IMR-90 (cell line): ENCODE measurements around the gene RCBTB1. TPM values are rescaled to one million over a fixed set of nuclear protein-coding genes. Genes with fewer than 3 reads are reported as not detected.

ENCODE experiments used
- ATAC-seq: fragments of 200-7000 bp; cut with Tn5 transposase; 2 replicates; pipeline ENCODE4 v1.9.1; 2020; ENCODE audit warnings: low read depth, mild to moderate bottlenecking, moderate library complexity
- BruUV-seq: library from RNA; stranded (reverse); fragments of 400-500 nt; replicated peaks from 2 replicates; lab custom pipeline; 2021; lab: Mats Ljungman, UMichigan
- CTCF ChIA-PET: fragments of 300-600 bp; formaldehyde crosslinking; extraction: SDS; loops from one replicate; lab custom pipeline; 2021; ENCODE audit warnings: antibody characterized with exemption; lab: Yijun Ruan, JAX
- POLR2A ChIA-PET: fragments of 300-600 bp; sonication (Branson Sonifier 250); formaldehyde crosslinking; loops from one replicate; lab custom pipeline; 2022; ENCODE audit warnings: antibody characterized with exemption; ENCODE audit not compliant: unreplicated experiment; lab: Charles Lee
- DNase-seq: peaks from one replicate; pipeline ENCODE4 v3.0.0; 2013
- H2AFZ ChIP-seq: replicated peaks from 2 replicates; pipeline ENCODE3; 2013; ENCODE audit warnings: low read length, mild to moderate bottlenecking; ENCODE audit not compliant: poor library complexity
- H2AK5ac ChIP-seq: 2 replicates; pipeline ENCODE4 v1.6.1; 2013; ENCODE audit warnings: low read depth, low read length, inconsistent platforms
- H2AK9ac ChIP-seq: replicated peaks from 2 replicates; pipeline ENCODE3; 2013; ENCODE audit warnings: mild to moderate bottlenecking, low read depth, low read length, moderate library complexity; ENCODE audit not compliant: poor library complexity
- H2BK120ac ChIP-seq: 2 replicates; pipeline ENCODE4 v1.6.1; 2013; ENCODE audit warnings: low read depth, low read length, inconsistent platforms
- H2BK15ac ChIP-seq: 3 replicates; pipeline ENCODE4 v1.6.1; 2013; ENCODE audit warnings: low read depth, low read length, inconsistent platforms
- H2BK20ac ChIP-seq: 2 replicates; pipeline ENCODE4 v1.6.1; 2013; ENCODE audit warnings: low read depth, mild to moderate bottlenecking, inconsistent platforms, low read length, moderate library complexity
- H2BK5ac ChIP-seq: 2 replicates; pipeline ENCODE4 v1.6.1; 2013; ENCODE audit warnings: mild to moderate bottlenecking, low read depth, low read length, inconsistent platforms; ENCODE audit not compliant: poor library complexity, severe bottlenecking
- H3K14ac ChIP-seq: replicated peaks from 2 replicates; pipeline ENCODE4 v1.6.1; 2013; ENCODE audit warnings: low read depth, low read length, inconsistent platforms
- H3K18ac ChIP-seq: 2 replicates; pipeline ENCODE4 v1.6.1; 2013; ENCODE audit warnings: low read depth, low read length, control low read depth
- H3K23ac ChIP-seq: 2 replicates; pipeline ENCODE4 v1.6.1; 2013; ENCODE audit warnings: low read depth, low read length, inconsistent platforms
- H3K27ac ChIP-seq: 2 replicates; pipeline ENCODE4 v1.5.1; 2013; ENCODE audit warnings: mild to moderate bottlenecking, control low read depth, low read length; ENCODE audit not compliant: insufficient read depth
- H3K27me3 ChIP-seq: 2 replicates; pipeline ENCODE4 v1.6.1; 2013; ENCODE audit warnings: low read length; ENCODE audit not compliant: control insufficient read depth, insufficient read depth
- H3K36me3 ChIP-seq: 2 replicates; pipeline ENCODE4 v1.6.1; 2013; ENCODE audit warnings: low read length, mixed read lengths; ENCODE audit not compliant: control insufficient read depth, insufficient read depth
- H3K4ac ChIP-seq: 2 replicates; pipeline ENCODE4 v1.6.1; 2013; ENCODE audit warnings: low read depth, low read length, inconsistent platforms
- H3K4me1 ChIP-seq: 2 replicates; pipeline ENCODE4 v1.6.1; 2013; ENCODE audit warnings: low read length, mixed read lengths; ENCODE audit not compliant: control insufficient read depth, insufficient read depth
- H3K4me2 ChIP-seq: 2 replicates; pipeline ENCODE4 v1.6.1; 2013; ENCODE audit warnings: low read depth, mild to moderate bottlenecking, control low read depth, low read length, moderate library complexity
- H3K4me3 ChIP-seq: 2 replicates; pipeline ENCODE4 v1.5.1; 2013; ENCODE audit warnings: low read depth, mild to moderate bottlenecking, control low read depth, low read length, moderate library complexity; ENCODE audit not compliant: insufficient read depth
- H3K56ac ChIP-seq: 2 replicates; pipeline ENCODE4 v1.6.1; 2013; ENCODE audit warnings: low read length, inconsistent platforms; ENCODE audit not compliant: insufficient read depth; ENCODE audit errors: extremely low read depth
- H3K79me1 ChIP-seq, 2 experiments: 2 replicates each; pipeline ENCODE4 v1.6.1; 2013; ENCODE audit warnings: low read length in 2 of 2, inconsistent platforms in 1 of 2, low read depth in 1 of 2
- H3K9ac ChIP-seq: 2 replicates; pipeline ENCODE4 v1.6.1; 2013; ENCODE audit warnings: low read depth, low read length, control low read depth
- H3K9me1 ChIP-seq: 2 replicates; pipeline ENCODE4 v1.6.1; 2013; ENCODE audit warnings: low read length, inconsistent platforms; ENCODE audit not compliant: insufficient read depth
- H3K9me3 ChIP-seq: 2 replicates; pipeline ENCODE4 v1.6.1; 2013; ENCODE audit warnings: low read length; ENCODE audit not compliant: control insufficient read depth, insufficient read depth
- H4K20me1 ChIP-seq: 2 replicates; pipeline ENCODE4 v1.6.1; 2013; ENCODE audit warnings: low read length, inconsistent platforms; ENCODE audit not compliant: insufficient read depth
- H4K5ac ChIP-seq: 2 replicates; pipeline ENCODE4 v1.6.1; 2013; ENCODE audit warnings: mild to moderate bottlenecking, low read depth, low read length, control low read depth
- H4K8ac ChIP-seq, 2 experiments: 2 replicates each; pipeline ENCODE4 v1.6.1; 2013; ENCODE audit warnings: low read depth in 2 of 2, low read length in 2 of 2, control low read depth in 1 of 2, inconsistent platforms in 1 of 2
- H4K91ac ChIP-seq: 2 replicates; pipeline ENCODE4 v1.6.1; 2013; ENCODE audit warnings: low read depth, low read length, inconsistent platforms; ENCODE audit not compliant: insufficient read depth
- BHLHE40 ChIP-seq: fragments of 150-350 bp; IDR thresholded peaks from 2 replicates; pipeline ENCODE4 v1.6.1; 2016; ENCODE audit warnings: mild to moderate bottlenecking, low read depth, low read length
- CEBPB ChIP-seq: IDR thresholded peaks from 2 replicates; pipeline ENCODE4 v1.6.1; 2012; ENCODE audit warnings: low read depth, low read length, improper control_type of control experiment
- CHD1 ChIP-seq: IDR thresholded peaks from 2 replicates; pipeline ENCODE4 v1.6.1; 2012; ENCODE audit warnings: low read depth, low read length, improper control_type of control experiment
- FOS ChIP-seq: fragments of 150-350 bp; IDR thresholded peaks from 2 replicates; pipeline ENCODE4 v1.6.1; 2016; ENCODE audit warnings: low read depth, low read length
- MAFK ChIP-seq: IDR thresholded peaks from 2 replicates; pipeline ENCODE4 v1.6.1; 2012; ENCODE audit warnings: low read depth, low read length, improper control_type of control experiment
- MAZ ChIP-seq: IDR thresholded peaks from 2 replicates; pipeline ENCODE4 v1.6.1; 2012; ENCODE audit warnings: low read depth, mild to moderate bottlenecking, low read length, improper control_type of control experiment, moderate library complexity, borderline replicate concordance
- NFE2L2 ChIP-seq: fragments of 150-350 bp; IDR thresholded peaks from 2 replicates; pipeline ENCODE4 v1.6.1; 2016; ENCODE audit warnings: low read depth, mild to moderate bottlenecking, low read length
- POLR2A ChIP-seq: IDR thresholded peaks from 2 replicates; pipeline ENCODE4 v1.6.1; 2012; ENCODE audit warnings: mild to moderate bottlenecking, low read depth, low read length
- RCOR1 ChIP-seq: IDR thresholded peaks from 2 replicates; pipeline ENCODE4 v1.6.1; 2012; ENCODE audit warnings: mild to moderate bottlenecking, low read length, improper control_type of control experiment; ENCODE audit not compliant: insufficient replicate concordance
- WGBS, 2 experiments: methylation state at CpG; one replicate each; pipeline versions ENCODE4 v1.1.5 to v1.1.7; 2013; ENCODE audit warnings: missing lambda C conversion rate in 2 of 2; ENCODE audit not compliant: insufficient read length in 1 of 2; ENCODE audit errors: extremely low coverage in 2 of 2; 5-methylcytosine and 5-hydroxymethylcytosine counted together
- dilution Hi-C: fragments of 300-500 bp; cut with HindIII; formaldehyde crosslinking; loops from one replicate; pipeline ENCODE4 v1.14.3; 2018; ENCODE audit warnings: low sequenced_read_pairs; ENCODE audit not compliant: unreplicated experiment
- in situ Hi-C: fragments of 300-500 bp; cut with MboI; formaldehyde crosslinking; loops from 3 replicates; pipeline ENCODE4 v1.14.3; 2019; ENCODE audit warnings: low sequenced_read_pairs, inconsistent platforms, mixed read lengths
- intact Hi-C: fragments of 100-400 bp; cut with micrococcal nuclease; formaldehyde crosslinking; loops from 2 replicates; pipeline ENCODE4 v1.10.0; 2022
- polyA plus RNA-seq, 3 experiments: library from polyadenylated mRNA; depleted of rRNA; stranded (reverse); fragments of >200 nt; gene quantifications; 2 replicates each; pipeline ENCODE4 v1.2.3, GENCODE V29; 2012; ENCODE audit warnings: low replicate concordance in 1 of 3
- total RNA-seq: library from RNA; depleted of rRNA; stranded (reverse); fragments of >200 nt; gene quantifications from 2 replicates; pipeline ENCODE4 v1.2.3, GENCODE V29; 2012
- TF ChIP-seq, protein P1 (sequence below): conservative IDR thresholded peaks from 2 replicates; pipeline ENCODE4 v1.5.1; 2012; ENCODE audit warnings: mild to moderate bottlenecking, low read depth, low read length, improper control_type of control experiment

The RCBTB1 gene
- total and polyA plus RNA-seq, 2 of the 4 experiments (the other 2 are of a cell fraction): 11.3 to 11.6 TPM

DNA sequence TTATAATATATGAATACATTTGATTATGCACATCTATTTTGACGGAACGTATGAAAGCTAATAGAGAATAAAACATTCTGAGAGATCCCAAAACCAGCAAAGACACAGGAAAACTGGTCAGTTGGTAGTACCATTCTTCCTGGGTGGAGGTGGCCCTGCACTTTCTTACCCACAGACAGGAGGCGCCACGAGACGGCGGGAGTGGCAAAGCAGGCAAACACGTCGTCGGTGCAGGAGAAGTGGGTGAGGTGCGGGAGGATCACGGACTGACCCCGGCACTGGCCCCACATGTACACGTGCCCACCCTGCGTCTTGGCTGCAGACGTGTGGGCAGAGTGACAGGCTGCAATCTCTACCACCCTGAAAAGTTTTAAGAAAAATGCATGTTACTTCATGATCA, 36.1 kb downstream of the RCBTB1 start:
- Histone ChIP-seq H4K8ac (no peak overlapping the region), H3K27ac (no peak overlapping the region), H2BK15ac (no peak overlapping the region), H2BK20ac (no peak overlapping the region), H2AK5ac (no peak overlapping the region), H3K14ac (no peak overlapping the region), H4K20me1 (no peaks in the 10 kb centered on the region), H4K5ac (no peak overlapping the region), H2BK5ac (no peak overlapping the region), H3K23ac (no peak overlapping the region), H3K56ac (no peak overlapping the region), H2AK9ac (no peak overlapping the region), H2BK120ac (no peak overlapping the region), H3K18ac (no peak overlapping the region), H3K4me2 (no peak overlapping the region), H3K79me1 (peaks cover 0 to 4% of the 10 kb centered on the region in 2 experiments; a peak in 2 of 4 replicates), H4K91ac (no peak overlapping the region), H3K27me3 (no peaks in the 10 kb centered on the region), H3K36me3 (peaks cover 26% of the 10 kb centered on the region), H2AFZ (no peak overlapping the region), H3K4ac (no peak overlapping the region), H3K4me3 (no peak overlapping the region), H3K9ac (no peak overlapping the region), H3K4me1 (no peaks in the 10 kb centered on the region), H3K9me3 (no peaks in the 10 kb centered on the region), H3K9me1 (no peaks in the 10 kb centered on the region; the same call in 1 of the 2 replicates)
- ChIA-PET POLR2A (no interaction called here), CTCF (no interaction called here)
- BruUV-seq: no TSS peak
- 90% methylated on average over 10 of the region's 15 CpGs; no CpG with 5 or more reads in 1 of the 2 experiments for WGBS, 2 experiments
- intact Hi-C loops: no loop called here
- in situ Hi-C loops: no loop called here
- no peak for TF ChIP-seq CEBPB
- no peak for TF ChIP-seq MAFK
- TF ChIP-seq FOS: no peak
- TF ChIP-seq CHD1: no peak
- TF ChIP-seq POLR2A: no peak
- TF ChIP-seq BHLHE40: no peak
- TF ChIP-seq MAZ: no peak
- TF ChIP-seq, protein P1, sequence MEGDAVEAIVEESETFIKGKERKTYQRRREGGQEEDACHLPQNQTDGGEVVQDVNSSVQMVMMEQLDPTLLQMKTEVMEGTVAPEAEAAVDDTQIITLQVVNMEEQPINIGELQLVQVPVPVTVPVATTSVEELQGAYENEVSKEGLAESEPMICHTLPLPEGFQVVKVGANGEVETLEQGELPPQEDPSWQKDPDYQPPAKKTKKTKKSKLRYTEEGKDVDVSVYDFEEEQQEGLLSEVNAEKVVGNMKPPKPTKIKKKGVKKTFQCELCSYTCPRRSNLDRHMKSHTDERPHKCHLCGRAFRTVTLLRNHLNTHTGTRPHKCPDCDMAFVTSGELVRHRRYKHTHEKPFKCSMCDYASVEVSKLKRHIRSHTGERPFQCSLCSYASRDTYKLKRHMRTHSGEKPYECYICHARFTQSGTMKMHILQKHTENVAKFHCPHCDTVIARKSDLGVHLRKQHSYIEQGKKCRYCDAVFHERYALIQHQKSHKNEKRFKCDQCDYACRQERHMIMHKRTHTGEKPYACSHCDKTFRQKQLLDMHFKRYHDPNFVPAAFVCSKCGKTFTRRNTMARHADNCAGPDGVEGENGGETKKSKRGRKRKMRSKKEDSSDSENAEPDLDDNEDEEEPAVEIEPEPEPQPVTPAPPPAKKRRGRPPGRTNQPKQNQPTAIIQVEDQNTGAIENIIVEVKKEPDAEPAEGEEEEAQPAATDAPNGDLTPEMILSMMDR: no peak
- TF ChIP-seq NFE2L2: no peak
- no peak for TF ChIP-seq RCOR1
- dilution Hi-C loops: no loop called here
- no peak for DNase-seq
- no peak for ATAC-seq
